ENCODE results near the gene FIBIN.

The FIBIN gene

GRCh38 chr11:27022659-27023251 is 28.8 kb downstream of the FIBIN start:
- DNase-seq (ENCODE audit: low spot score), result no peak

- no peak for DNase-seq (ENCODE audit: low spot score)
Observed at GRCh38 chr11:27024865-27025264, 31.0 kb downstream of the FIBIN start.

GRCh38 chr11:27025312-27025955 is 31.5 kb downstream of the FIBIN start:
- no peak for DNase-seq (ENCODE audit: low spot score)

GRCh38 chr11:27025957-27026733 is 32.2 kb downstream of the FIBIN start:
- no peak for DNase-seq (ENCODE audit: low spot score)

GRCh38 chr11:27028561-27028965 is 34.7 kb downstream of the FIBIN start:
- no peak for DNase-seq (ENCODE audit: low spot score)

GRCh38 chr11:27029966-27030365 is 36.1 kb downstream of the FIBIN start:
- no peak for DNase-seq (ENCODE audit: low spot score)

GRCh38 chr11:27031754-27032153 is 37.8 kb downstream of the FIBIN start:
- no peak for DNase-seq (ENCODE audit: low spot score)

GRCh38 chr11:27039873-27040272 is 46.0 kb downstream of the FIBIN start:
- DNase-seq (ENCODE audit: low spot score), result no peak

- DNase-seq (ENCODE audit: low spot score), result no peak
Observed at GRCh38 chr11:27040302-27041115, 46.6 kb downstream of the FIBIN start, which contains the start of gene BBOX1. BBOX1 (plus strand) TSS chr11:27040815; CDS start chr11:27055431, 14,616 bp downstream.

- no peak for DNase-seq (ENCODE audit: low spot score)
Observed at GRCh38 chr11:27041141-27041899, 47.4 kb downstream of the FIBIN start.
